H9 (cell line): ENCODE measurements around the gene MYRIP. TPM values are rescaled to one million over a fixed set of nuclear protein-coding genes. Genes with fewer than 3 reads are reported as not detected.

Source experiments
- DNase-seq: peaks from one replicate; pipeline ENCODE4 v3.0.0-alpha.2; 2017
- H2AFZ ChIP-seq: one replicate; pipeline ENCODE4 v1.6.1; 2013; ENCODE audit warnings: mild to moderate bottlenecking, low read length, control low read depth, moderate library complexity
- H2AK5ac ChIP-seq: 2 replicates; pipeline ENCODE4 v1.6.1; 2013; ENCODE audit warnings: low read length, control low read depth, mixed read lengths; ENCODE audit not compliant: insufficient read length
- H2BK120ac ChIP-seq: one replicate; pipeline ENCODE4 v1.6.1; 2013; ENCODE audit warnings: low read depth, mild to moderate bottlenecking, low read length, control low read depth, inconsistent platforms; ENCODE audit not compliant: poor library complexity, severe bottlenecking
- H2BK12ac ChIP-seq: 2 replicates; pipeline ENCODE4 v1.6.1; 2013; ENCODE audit warnings: low read length, control low read depth, mixed read lengths, low read depth; ENCODE audit not compliant: insufficient read length
- H2BK15ac ChIP-seq: 2 replicates; pipeline ENCODE4 v1.6.1; 2013; ENCODE audit warnings: low read depth, low read length, control low read depth
- H2BK20ac ChIP-seq: one replicate; pipeline ENCODE4 v1.6.1; 2013; ENCODE audit warnings: low read depth, mild to moderate bottlenecking, low read length, control low read depth, inconsistent platforms; ENCODE audit not compliant: poor library complexity, severe bottlenecking
- H2BK5ac ChIP-seq: 2 replicates; pipeline ENCODE4 v1.6.1; 2013; ENCODE audit warnings: low read length, control low read depth, mixed read lengths; ENCODE audit not compliant: insufficient read length
- H3K14ac ChIP-seq: 2 replicates; pipeline ENCODE4 v1.6.1; 2013; ENCODE audit warnings: low read length, control low read depth; ENCODE audit not compliant: insufficient read depth
- H3K18ac ChIP-seq: 2 replicates; pipeline ENCODE4 v1.6.1; 2013; ENCODE audit warnings: low read depth, mild to moderate bottlenecking, mixed read lengths, low read length, control low read depth; ENCODE audit not compliant: insufficient read length
- H3K23ac ChIP-seq: 2 replicates; pipeline ENCODE4 v1.6.1; 2013; ENCODE audit warnings: low read length, control low read depth, mixed read lengths, low read depth; ENCODE audit not compliant: insufficient read length
- H3K23me2 ChIP-seq: 2 replicates; pipeline ENCODE4 v1.6.1; 2013; ENCODE audit warnings: low read depth, mild to moderate bottlenecking, mixed read lengths, low read length, control low read depth; ENCODE audit not compliant: insufficient read length, poor library complexity, severe bottlenecking
- H3K27ac ChIP-seq: 2 replicates; pipeline ENCODE4 v1.5.1; 2013; ENCODE audit warnings: low read length, control low read depth, mixed read lengths, low read depth; ENCODE audit not compliant: insufficient read length
- H3K27me3 ChIP-seq: 2 replicates; pipeline ENCODE4 v1.6.1; 2013; ENCODE audit warnings: low read length, control low read depth, inconsistent platforms; ENCODE audit not compliant: insufficient read depth
- H3K4ac ChIP-seq: 2 replicates; pipeline ENCODE4 v1.6.1; 2013; ENCODE audit warnings: low read depth, mild to moderate bottlenecking, control low read depth, inconsistent platforms, low read length, moderate library complexity
- H3K4me1 ChIP-seq: 2 replicates; pipeline ENCODE4 v1.6.1; 2013; ENCODE audit warnings: low read length, control low read depth, inconsistent platforms; ENCODE audit not compliant: insufficient read depth
- H3K4me2 ChIP-seq: 2 replicates; pipeline ENCODE4 v1.6.1; 2013; ENCODE audit warnings: low read length, control low read depth, mixed read lengths; ENCODE audit not compliant: insufficient read length, insufficient read depth
- H3K56ac ChIP-seq: 2 replicates; pipeline ENCODE4 v1.6.1; 2013; ENCODE audit warnings: low read depth, mild to moderate bottlenecking, mixed read lengths, low read length, control low read depth; ENCODE audit not compliant: insufficient read length
- H3K79me1 ChIP-seq: 2 replicates; pipeline ENCODE4 v1.6.1; 2013; ENCODE audit warnings: low read depth, mild to moderate bottlenecking, moderate library complexity, low read length, control low read depth, inconsistent platforms; ENCODE audit not compliant: insufficient read depth, poor library complexity, severe bottlenecking
- H3K79me2 ChIP-seq: 2 replicates; pipeline ENCODE4 v1.6.1; 2013; ENCODE audit warnings: low read length, control low read depth, inconsistent platforms; ENCODE audit not compliant: insufficient read depth
- H3K9ac ChIP-seq: 2 replicates; pipeline ENCODE4 v1.6.1; 2013; ENCODE audit warnings: low read length, control low read depth, mixed read lengths; ENCODE audit not compliant: insufficient read length; ENCODE audit errors: extremely low read depth
- H3K9me3 ChIP-seq: one replicate; pipeline ENCODE4 v1.6.1; 2013; ENCODE audit warnings: low read depth, low read length, inconsistent platforms; ENCODE audit not compliant: control insufficient read depth
- H3T11ph ChIP-seq: one replicate; pipeline ENCODE4 v1.6.1; 2013; ENCODE audit warnings: mild to moderate bottlenecking, low read length, control low read depth, inconsistent platforms
- H4K20me1 ChIP-seq: one replicate; pipeline ENCODE4 v1.6.1; 2013; ENCODE audit not compliant: control insufficient read depth, insufficient read length, insufficient read depth
- H4K5ac ChIP-seq: 2 replicates; pipeline ENCODE4 v1.6.1; 2013; ENCODE audit warnings: low read depth, mild to moderate bottlenecking, mixed read lengths, low read length, control low read depth; ENCODE audit not compliant: insufficient read length
- H4K8ac ChIP-seq: replicated peaks from 2 replicates; pipeline ENCODE4 v1.6.1; 2013; ENCODE audit warnings: low read length, control low read depth, mixed read lengths, low read depth; ENCODE audit not compliant: insufficient read length
- H4K91ac ChIP-seq: 2 replicates; pipeline ENCODE4 v1.6.1; 2013; ENCODE audit warnings: low read depth, mild to moderate bottlenecking, moderate library complexity, mixed read lengths, low read length, control low read depth; ENCODE audit not compliant: insufficient read length
- H3K27ac Mint-ChIP-seq, 3 experiments: 2 replicates in 2 of 3; 3 replicates in 1 of 3; pipeline ENCODE4 v1.8.0; 2020 to 2021; ENCODE audit warnings: mixed read lengths in 3 of 3, mild to moderate bottlenecking in 1 of 3, moderate library complexity in 1 of 3
- H3K27me3 Mint-ChIP-seq: 2 replicates; pipeline ENCODE4 v1.8.0; 2021; ENCODE audit warnings: low read depth, mild to moderate bottlenecking, moderate library complexity, mixed read lengths
- H3K36me3 Mint-ChIP-seq, 3 experiments: 2 replicates in 2 of 3; 3 replicates in 1 of 3; pipeline ENCODE4 v1.8.0; 2020 to 2021; ENCODE audit warnings: low read depth in 3 of 3, mixed read lengths in 3 of 3; ENCODE audit not compliant: insufficient read depth in 1 of 3
- H3K4me1 Mint-ChIP-seq, 2 experiments: 2 replicates each; pipeline ENCODE4 v1.8.0; 2020; ENCODE audit warnings: mixed read lengths in 2 of 2
- H3K4me3 Mint-ChIP-seq, 2 experiments: 2 replicates in 1 of 2; 3 replicates in 1 of 2; pipeline ENCODE4 v1.8.0; 2020 to 2021; ENCODE audit warnings: mild to moderate bottlenecking in 2 of 2, mixed read lengths in 2 of 2, moderate library complexity in 1 of 2
- H3K9me3 Mint-ChIP-seq, 2 experiments: 2 replicates in 1 of 2; 3 replicates in 1 of 2; pipeline ENCODE4 v1.8.0; 2020; ENCODE audit warnings: mild to moderate bottlenecking in 2 of 2, mixed read lengths in 2 of 2, moderate library complexity in 1 of 2
- CTCF ChIP-seq: fragments of 200-600 bp; sonication (generic); conservative IDR thresholded peaks from 3 replicates; pipeline ENCODE4 v1.8.0; 2021; ENCODE audit warnings: antibody characterized with exemption, mild to moderate bottlenecking
- WGBS: extraction: QIAGEN DNeasy Blood & Tissue Kit; methylation state at CpG from one replicate; pipeline ENCODE4 v1.1.7; 2013; ENCODE audit warnings: missing lambda C conversion rate, low lambda C conversion rate, mixed read lengths; ENCODE audit not compliant: insufficient read length; ENCODE audit errors: extremely low coverage; 5-methylcytosine and 5-hydroxymethylcytosine counted together
- total RNA-seq: library from RNA; stranded (reverse); gene quantifications from 2 replicates; pipeline ENCODE4 v1.2.1, GENCODE V29; 2021

Gene MYRIP
- total RNA-seq, 1 experiment from 2014 or later: 1.8 TPM

GRCh38 chr3:40208251-40208650 lies 398.8 kb downstream of the MYRIP start:
- H3K14ac ChIP-seq: no peak overlapping the region
- H4K8ac ChIP-seq: no peak overlapping the region
- H3K27ac ChIP-seq: no peak overlapping the region
- no peak overlapping the region for H3K4ac ChIP-seq
- Mint-ChIP-seq H3K27ac (no peak overlapping the region), H3K9me3 (no peaks in the 10 kb centered on the region), H3K4me3 (no peak overlapping the region), H3K27me3 (no peaks in the 10 kb centered on the region), H3K36me3 (no peaks in the 10 kb centered on the region), H3K4me1 (peaks cover 4 to 7% of the 10 kb centered on the region in 2 experiments; a peak in 3 of 4 replicates)
- DNase-seq: no peak
- no peak overlapping the region for H3K9ac ChIP-seq
- H2BK15ac ChIP-seq: no peak overlapping the region
- no peak overlapping the region for H2AFZ ChIP-seq
- no peak overlapping the region for H3K4me2 ChIP-seq
- no peak overlapping the region for H4K91ac ChIP-seq
- no peak overlapping the region for H2BK12ac ChIP-seq
- H2BK5ac ChIP-seq: no peak overlapping the region
- no peaks in the 10 kb centered on the region for H3K9me3 ChIP-seq
- H3K27me3 ChIP-seq: no peaks in the 10 kb centered on the region
- no peak overlapping the region for H3K23ac ChIP-seq
- WGBS: no CpG with 5 or more reads among the region's 2 CpGs
- H2BK20ac ChIP-seq: no peak overlapping the region
- H2BK120ac ChIP-seq: no peak overlapping the region
- TF ChIP-seq CTCF: no peak
- H3K79me2 ChIP-seq: no peaks in the 10 kb centered on the region
- no peaks in the 10 kb centered on the region for H4K20me1 ChIP-seq
- H3K56ac ChIP-seq: no peak overlapping the region
- no peaks in the 10 kb centered on the region for H3K23me2 ChIP-seq
- H3K18ac ChIP-seq: no peak overlapping the region
- H4K5ac ChIP-seq: no peak overlapping the region
- no peaks in the 10 kb centered on the region for H3K79me1 ChIP-seq
- no peak overlapping the region for H2AK5ac ChIP-seq
- H3T11ph ChIP-seq: no peak overlapping the region
- no peaks in the 10 kb centered on the region; the same call in 1 of the 2 replicates for H3K4me1 ChIP-seq
